A549 (cell line): ENCODE measurements around the gene LLGL2. TPM values are rescaled to one million over a fixed set of nuclear protein-coding genes. Genes with fewer than 3 reads are reported as not detected.

Experiments
- ATAC-seq, 2 experiments: fragments of 200-7000 bp in 1 of 2; fragments of >200 bp in 1 of 2; cut with Nextera tagmentation in 1 of 2; cut with Tn5 transposase in 1 of 2; 3 replicates each; pipeline versions ENCODE4 v1.8.0 to v1.9.1; 2018 to 2020; ENCODE audit warnings: mild to moderate bottlenecking in 1 of 2, moderate library complexity in 1 of 2
- CTCF ChIA-PET: fragments of 300-600 bp; sonication (Branson Sonifier 250); formaldehyde crosslinking; extraction: SDS; loops from one replicate; lab custom pipeline; 2021; ENCODE audit warnings: antibody characterized with exemption, inconsistent platforms; lab: Yijun Ruan, JAX
- POLR2A ChIA-PET: fragments of 350-600 bp; formaldehyde crosslinking; extraction: SDS; loops from one replicate; lab custom pipeline; 2021; ENCODE audit warnings: antibody characterized with exemption, inconsistent platforms; lab: Yijun Ruan, JAX
- DNase-seq, 2 experiments: peaks; one replicate each; pipeline versions ENCODE4 v3.0.0 to v3.0.0-alpha.2; 2011 to 2016; ENCODE audit warnings: low read depth in 1 of 2, low spot score in 1 of 2
- FAIRE-seq: peaks from 2 replicates; lab custom pipeline; 2011; peaks lifted over from hg19 to GRCh38; lab: Jason Lieb, UNC
- H3K27ac ChIP-seq, 2 experiments: fragments of >200 bp; sonication (Bioruptor Twin); formaldehyde crosslinking; 3 replicates each; pipeline ENCODE4 v1.5.1; 2016 to 2017
- H3K4me1 ChIP-seq: fragments of >200 bp; sonication (Bioruptor Twin); formaldehyde crosslinking; 3 replicates; pipeline ENCODE4 v1.6.1; 2016
- H3K4me2 ChIP-seq: fragments of >200 bp; sonication (Bioruptor Twin); formaldehyde crosslinking; 3 replicates; pipeline ENCODE4 v1.6.1; 2016
- H3K4me3 ChIP-seq: fragments of >200 bp; sonication (Bioruptor Twin); formaldehyde crosslinking; 3 replicates; pipeline ENCODE4 v1.5.1; 2016
- H3K9me3 ChIP-seq: fragments of >200 bp; sonication (Bioruptor Twin); formaldehyde crosslinking; 3 replicates; pipeline ENCODE4 v1.6.1; 2016
- BCL3 ChIP-seq: fragments of >200 bp; sonication (Bioruptor Twin); formaldehyde crosslinking; IDR thresholded peaks from 3 replicates; pipeline ENCODE4 v1.6.1; 2016
- BHLHE40 ChIP-seq: IDR thresholded peaks from 2 replicates; pipeline ENCODE4 v1.6.1; 2012; ENCODE audit warnings: low read depth, low read length, inconsistent platforms
- CBX2 ChIP-seq: fragments of 200-600 bp; sonication (generic); IDR thresholded peaks from 2 replicates; pipeline ENCODE4 v1.6.1; 2016; ENCODE audit warnings: low read depth, mild to moderate bottlenecking, borderline replicate concordance
- CTCF ChIP-seq: fragments of >200 bp; sonication (Bioruptor Twin); formaldehyde crosslinking; IDR thresholded peaks from 3 replicates; pipeline ENCODE4 v1.5.1; 2016
- E2F6 ChIP-seq: IDR thresholded peaks from 2 replicates; pipeline ENCODE4 v1.6.1; 2012; ENCODE audit warnings: low read depth, borderline replicate concordance
- ELK1 ChIP-seq: fragments of 150-350 bp; IDR thresholded peaks from 2 replicates; pipeline ENCODE4 v1.6.1; 2014; ENCODE audit warnings: low read depth, mild to moderate bottlenecking, low read length
- FOSB ChIP-seq: fragments of 250-450 bp; sonication (Bioruptor Pico); IDR thresholded peaks from 2 replicates; pipeline ENCODE4 v1.5.0; 2020; ENCODE audit warnings: mild to moderate bottlenecking, moderate library complexity
- FOXS1 ChIP-seq: fragments of 250-450 bp; sonication (Bioruptor Pico); IDR thresholded peaks from 2 replicates; pipeline ENCODE4 v1.5.0; 2020; ENCODE audit warnings: mild to moderate bottlenecking, moderate library complexity
- HDAC2 ChIP-seq: fragments of 200-600 bp; sonication (generic); IDR thresholded peaks from 2 replicates; pipeline ENCODE4 v1.6.1; 2016
- HOXA7 ChIP-seq: fragments of 250-450 bp; sonication (Bioruptor Pico); IDR thresholded peaks from 2 replicates; pipeline ENCODE4 v1.5.0; 2020; ENCODE audit warnings: mild to moderate bottlenecking, moderate library complexity
- HOXB13 ChIP-seq: fragments of 250-450 bp; sonication (Bioruptor Pico); IDR thresholded peaks from 2 replicates; pipeline ENCODE4 v1.5.0; 2020; ENCODE audit warnings: low read depth, mild to moderate bottlenecking, moderate library complexity
- KDM5A ChIP-seq: fragments of 200-600 bp; sonication (generic); IDR thresholded peaks from 2 replicates; pipeline ENCODE4 v1.6.1; 2016; ENCODE audit warnings: antibody characterized with exemption, mild to moderate bottlenecking
- MAFK ChIP-seq: fragments of 450-650 bp; IDR thresholded peaks from 2 replicates; pipeline ENCODE4 v1.6.1; 2014; ENCODE audit not compliant: partially characterized antibody
- NPAS2 ChIP-seq: fragments of 250-450 bp; sonication (Bioruptor Pico); IDR thresholded peaks from 2 replicates; pipeline ENCODE4 v1.8.0; 2022; ENCODE audit warnings: mild to moderate bottlenecking, moderate library complexity, borderline replicate concordance
- NR3C1 ChIP-seq: fragments of >200 bp; sonication (Bioruptor Twin); formaldehyde crosslinking; IDR thresholded peaks from 3 replicates; pipeline ENCODE4 v1.6.1; 2017
- POLR2AphosphoS2 ChIP-seq: conservative IDR thresholded peaks from 2 replicates; pipeline ENCODE4 v1.6.1; 2012; ENCODE audit warnings: low read length, improper control_type of control experiment, inconsistent platforms
- RCOR1 ChIP-seq: fragments of 150-350 bp; IDR thresholded peaks from 2 replicates; pipeline ENCODE4 v1.6.1; 2014; ENCODE audit warnings: antibody characterized with exemption, low read length, low read depth
- REST ChIP-seq: fragments of 200-600 bp; sonication (generic); IDR thresholded peaks from 2 replicates; pipeline ENCODE4 v1.6.1; 2016; ENCODE audit warnings: antibody characterized with exemption, mild to moderate bottlenecking, moderate library complexity
- TP53 ChIP-seq: fragments of 250-450 bp; sonication (Bioruptor Pico); IDR thresholded peaks from 2 replicates; pipeline ENCODE4 v1.5.0; 2021; ENCODE audit warnings: mild to moderate bottlenecking, moderate library complexity
- ZC3H11A ChIP-seq: fragments of 450-650 bp; IDR thresholded peaks from 2 replicates; pipeline ENCODE4 v1.6.1; 2014; ENCODE audit warnings: antibody characterized with exemption, mild to moderate bottlenecking
- ZFP36 ChIP-seq: fragments of 450-650 bp; IDR thresholded peaks from 2 replicates; pipeline ENCODE4 v1.6.1; 2014; ENCODE audit warnings: borderline replicate concordance; ENCODE audit not compliant: partially characterized antibody
- ZNF302 ChIP-seq: fragments of 250-450 bp; sonication (Bioruptor Pico); IDR thresholded peaks from 2 replicates; pipeline ENCODE4 v1.9.0; 2021; ENCODE audit warnings: inconsistent platforms, mild to moderate bottlenecking, moderate library complexity
- WGBS: methylation state at CpG from one replicate; pipeline ENCODE4 v1.1.6; 2017; ENCODE audit errors: missing lambda C conversion rate; 5-methylcytosine and 5-hydroxymethylcytosine counted together
- polyA plus RNA-seq, 4 experiments: library from polyadenylated mRNA; depleted of rRNA in 3 of 4; stranded (reverse); fragments of >200 nt; fragmentation: RNase III in 1 of 4; extraction: RNeasy Plus Mini Kit Qiagen cat#74134 plus additional on column Dnase treatment in 1 of 4; gene quantifications; 2 replicates in 3 of 4; 3 replicates in 1 of 4; pipeline ENCODE4 v1.2.3, GENCODE V29; 2011 to 2017

The LLGL2 gene
- polyA plus RNA-seq, 2 of the 4 experiments (the other 2 are of a cell fraction): 18.9 to 35.0 TPM

GRCh38 chr17:75508931-75509361 is 16.6 kb upstream of the LLGL2 start:
- ChIA-PET CTCF (interaction anchor here (1.4 to 1.9 kb wide), 6 partner anchors 10 to 242 kb away, joined by 3 to 7 read pairs (median 3); partner anchors contain the start of gene TMEM94), POLR2A (no interaction called here)
- no peak for FAIRE-seq

GRCh38 chr17:75509528-75510258 is 15.8 kb upstream of the LLGL2 start:
- Histone ChIP-seq H3K4me2 (no peak overlapping the region), H3K9me3 (no peaks in the 10 kb centered on the region), H3K4me3 (no peak overlapping the region), H3K4me1 (peaks cover 41% of the 10 kb centered on the region), H3K27ac (no peak overlapping the region)
- POLR2A ChIA-PET: no interaction called here
- CTCF ChIA-PET: interaction anchor here (0.6 to 1.9 kb wide), 8 partner anchors 9 to 241 kb away, joined by 3 to 7 read pairs (median 3); partner anchors contain the start of genes LLGL2 and TMEM94
- FAIRE-seq: no peak
- TF ChIP-seq ZFP36: peak; percentile 39
- no peak for TF ChIP-seq TP53 (CRISPR knock-in tag)
- DNase-seq: no peak
- 93% methylated on average over 18 of the region's 19 CpGs for WGBS
- ATAC-seq: no peak

More at GRCh38 chr17:75508931-75509361, 16.6 kb upstream of the LLGL2 start:
- no peak for DNase-seq
- H3K27ac ChIP-seq: no peak overlapping the region; a peak in 1 of 6 replicates
- H3K4me2 ChIP-seq: peak overlapping the region; percentile 18; the same call in 1 of the 3 replicates
- no peaks in the 10 kb centered on the region for H3K9me3 ChIP-seq
- ATAC-seq: no peak; a peak in 1 of 6 replicates
- 59% methylated on average over 5 of the region's 5 CpGs for WGBS
- TF ChIP-seq NR3C1 (no peak), FOXS1 (no peak), MAFK (no peak), RCOR1 (no peak), ELK1 (no peak), POLR2AphosphoS2 (no peak), BCL3 (no peak), NPAS2 (CRISPR knock-in tag) (no peak)
- peaks cover 33% of the 10 kb centered on the region for H3K4me1 ChIP-seq
- H3K4me3 ChIP-seq: no peak overlapping the region

GRCh38 chr17:75511270-75511609 is 14.3 kb upstream of the LLGL2 start:
- Histone ChIP-seq H3K4me2 (no peak overlapping the region), H3K4me1 (peaks cover 41% of the 10 kb centered on the region), H3K9me3 (no peaks in the 10 kb centered on the region), H3K4me3 (no peak overlapping the region), H3K27ac (no peak overlapping the region)
- WGBS: 88% methylated on average over 4 of the region's 4 CpGs
- FAIRE-seq: no peak
- ChIA-PET POLR2A (no interaction called here), CTCF (interaction anchor here (0.9 to 1.1 kb wide), 2 partner anchors 99 to 122 kb away, joined by 3 to 7 read pairs; partner anchors contain the start of gene SMIM5)
- DNase-seq: no peak
- no peak for ATAC-seq
- TF ChIP-seq E2F6: no peak
- no peak for TF ChIP-seq ZNF302 (CRISPR knock-in tag)
- TF ChIP-seq HDAC2: peak; percentile 76; the same call in 1 of the 2 replicates
- no peak for TF ChIP-seq REST
- no peak for TF ChIP-seq NPAS2 (CRISPR knock-in tag)
- TF ChIP-seq KDM5A: no peak
- no peak for TF ChIP-seq HOXB13
- no peak for TF ChIP-seq FOXS1
- no peak for TF ChIP-seq FOSB (CRISPR knock-in tag)
- no peak for TF ChIP-seq BHLHE40
- TF ChIP-seq ZC3H11A: no peak
- no peak for TF ChIP-seq CBX2
- TF ChIP-seq CTCF: no peak
- no peak for TF ChIP-seq HOXA7
- TF ChIP-seq ZFP36: peak; percentile 86
- TF ChIP-seq BCL3: no peak
